22Rv1 (cell line): ENCODE measurements around the gene C1RL.

Source experiments
- H3K27ac ChIP-seq: fragments of 450-650 bp; 2 replicates; pipeline ENCODE4 v1.5.1; 2017
- ZFX ChIP-seq: fragments of 450-650 bp; IDR thresholded peaks from 2 replicates; pipeline ENCODE4 v1.6.1; 2017; ENCODE audit warnings: antibody characterized with exemption, borderline replicate concordance
- TF ChIP-seq, protein P1 (sequence below): fragments of 450-650 bp; IDR thresholded peaks from 2 replicates; pipeline ENCODE4 v1.5.1; 2017; ENCODE audit warnings: mild to moderate bottlenecking

C1RL gene, protein sequence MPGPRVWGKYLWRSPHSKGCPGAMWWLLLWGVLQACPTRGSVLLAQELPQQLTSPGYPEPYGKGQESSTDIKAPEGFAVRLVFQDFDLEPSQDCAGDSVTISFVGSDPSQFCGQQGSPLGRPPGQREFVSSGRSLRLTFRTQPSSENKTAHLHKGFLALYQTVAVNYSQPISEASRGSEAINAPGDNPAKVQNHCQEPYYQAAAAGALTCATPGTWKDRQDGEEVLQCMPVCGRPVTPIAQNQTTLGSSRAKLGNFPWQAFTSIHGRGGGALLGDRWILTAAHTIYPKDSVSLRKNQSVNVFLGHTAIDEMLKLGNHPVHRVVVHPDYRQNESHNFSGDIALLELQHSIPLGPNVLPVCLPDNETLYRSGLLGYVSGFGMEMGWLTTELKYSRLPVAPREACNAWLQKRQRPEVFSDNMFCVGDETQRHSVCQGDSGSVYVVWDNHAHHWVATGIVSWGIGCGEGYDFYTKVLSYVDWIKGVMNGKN

DNA sequence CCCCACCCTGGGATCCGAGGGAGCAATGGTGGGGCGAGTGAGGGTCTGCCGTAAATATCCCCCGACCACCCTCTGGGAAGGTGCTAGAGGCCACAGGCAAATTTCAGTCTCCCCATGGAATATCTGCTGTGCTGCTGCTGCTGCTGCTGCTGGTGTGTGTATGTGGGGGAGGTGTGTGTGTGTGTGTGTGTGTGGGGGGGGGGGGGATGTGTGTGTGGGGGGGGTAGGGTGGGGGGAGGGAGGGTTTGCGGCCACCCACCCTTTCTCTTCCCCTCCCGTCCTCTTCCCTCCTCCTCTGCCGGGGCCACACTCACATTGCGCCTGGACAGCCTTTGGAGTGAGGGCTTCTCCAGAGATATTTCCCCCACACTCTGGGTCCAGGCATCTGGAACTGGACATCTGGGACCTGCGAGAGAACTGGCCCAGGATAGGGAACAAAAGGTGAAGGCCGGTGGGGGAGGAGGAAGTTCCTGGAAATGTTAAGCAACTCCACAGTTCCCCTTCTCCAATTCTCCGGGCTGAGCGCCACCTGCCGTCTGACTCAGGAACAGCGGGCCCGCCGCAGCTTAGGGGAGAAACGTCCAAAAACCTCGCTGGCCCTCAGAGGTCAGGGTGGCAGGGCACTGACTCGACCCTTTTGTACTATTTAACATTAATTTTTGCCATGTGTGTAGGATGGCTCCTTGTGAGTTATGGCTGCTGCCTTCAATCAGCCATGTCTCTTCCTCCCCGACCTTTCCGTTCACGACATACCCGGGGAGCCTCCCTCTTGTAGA is at the start of gene C1RL:
TSS of gene C1RL (minus strand) at position 419 of the 776 bp plus-strand sequence. CDS start at position 385, 34 bp downstream.
- no peak for TF ChIP-seq ZFX
- TF ChIP-seq, protein P1, sequence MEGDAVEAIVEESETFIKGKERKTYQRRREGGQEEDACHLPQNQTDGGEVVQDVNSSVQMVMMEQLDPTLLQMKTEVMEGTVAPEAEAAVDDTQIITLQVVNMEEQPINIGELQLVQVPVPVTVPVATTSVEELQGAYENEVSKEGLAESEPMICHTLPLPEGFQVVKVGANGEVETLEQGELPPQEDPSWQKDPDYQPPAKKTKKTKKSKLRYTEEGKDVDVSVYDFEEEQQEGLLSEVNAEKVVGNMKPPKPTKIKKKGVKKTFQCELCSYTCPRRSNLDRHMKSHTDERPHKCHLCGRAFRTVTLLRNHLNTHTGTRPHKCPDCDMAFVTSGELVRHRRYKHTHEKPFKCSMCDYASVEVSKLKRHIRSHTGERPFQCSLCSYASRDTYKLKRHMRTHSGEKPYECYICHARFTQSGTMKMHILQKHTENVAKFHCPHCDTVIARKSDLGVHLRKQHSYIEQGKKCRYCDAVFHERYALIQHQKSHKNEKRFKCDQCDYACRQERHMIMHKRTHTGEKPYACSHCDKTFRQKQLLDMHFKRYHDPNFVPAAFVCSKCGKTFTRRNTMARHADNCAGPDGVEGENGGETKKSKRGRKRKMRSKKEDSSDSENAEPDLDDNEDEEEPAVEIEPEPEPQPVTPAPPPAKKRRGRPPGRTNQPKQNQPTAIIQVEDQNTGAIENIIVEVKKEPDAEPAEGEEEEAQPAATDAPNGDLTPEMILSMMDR = peak; percentile 98
- no peak within 1 kb of the TSS for H3K27ac ChIP-seq

DNA sequence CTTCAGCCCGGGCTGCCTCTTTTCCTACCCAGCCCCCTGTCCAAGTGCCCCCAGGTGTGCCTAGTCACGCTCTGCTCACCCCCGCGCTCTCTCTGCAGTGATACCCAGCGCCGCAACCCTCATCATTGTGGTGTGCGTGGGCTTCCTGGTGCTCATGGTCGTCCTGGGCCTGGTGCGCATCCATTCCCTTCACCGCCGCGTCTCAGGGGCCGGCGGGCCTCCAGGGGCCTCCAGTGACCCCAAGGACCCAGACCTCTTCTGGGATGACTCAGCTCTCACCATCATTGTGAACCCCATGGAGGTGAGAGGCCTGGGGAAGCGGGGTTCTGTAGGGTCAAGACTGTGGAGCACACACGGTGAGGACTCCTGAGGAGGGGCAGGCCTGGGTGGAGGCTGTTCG is 48.4 kb upstream of the C1RL start:
- no peak overlapping the region for H3K27ac ChIP-seq
- TF ChIP-seq, protein P1 = no peak
- no peak for TF ChIP-seq ZFX

DNA sequence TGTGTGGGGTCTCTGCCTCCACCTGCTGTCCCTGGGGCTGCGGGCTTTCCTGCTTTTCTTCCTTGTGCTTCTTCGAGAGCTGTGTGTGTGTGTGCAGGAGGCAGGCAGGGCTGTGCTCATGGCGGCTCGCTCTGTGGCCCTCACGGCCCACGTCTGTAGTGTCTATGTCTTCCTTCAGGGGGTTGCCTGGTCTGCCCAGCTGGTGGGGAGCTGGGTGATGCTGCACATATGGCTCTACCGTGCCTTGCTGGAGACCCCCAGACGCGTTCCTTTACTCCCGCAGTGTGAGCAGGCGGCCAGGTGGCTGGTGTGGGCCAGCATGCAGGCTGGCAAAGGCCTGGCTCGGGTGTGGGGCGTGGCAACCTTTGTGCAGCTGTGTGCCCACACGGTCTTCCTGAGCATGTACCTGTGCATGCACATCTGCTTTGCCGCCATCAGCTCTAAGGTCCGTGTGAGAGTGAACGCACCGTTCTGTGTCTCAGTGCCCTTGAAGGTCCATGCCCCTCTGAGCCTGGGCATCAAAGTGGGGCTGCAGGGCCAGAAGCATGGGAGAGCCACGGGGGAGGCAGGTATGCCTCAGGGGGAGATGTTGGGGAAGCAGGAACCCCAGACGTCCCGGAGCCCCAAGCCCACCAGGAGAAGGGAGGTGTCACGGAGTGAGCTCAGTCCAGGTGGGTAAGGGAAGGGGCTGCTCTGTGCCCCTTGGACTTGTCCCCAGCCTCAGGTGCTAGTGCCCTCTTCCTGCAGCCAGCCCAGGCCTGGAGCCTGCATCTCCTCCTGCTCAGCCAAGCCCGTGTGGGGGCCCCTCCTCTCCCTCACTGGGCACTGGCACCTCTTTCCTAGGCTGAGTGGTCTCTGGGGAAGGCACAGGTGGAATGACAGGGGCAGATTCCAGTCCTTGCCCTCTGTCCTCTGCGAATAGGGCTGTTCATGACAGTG is 47.5 kb upstream of the C1RL start:
- no peak overlapping the region for H3K27ac ChIP-seq
- no peak for TF ChIP-seq ZFX

- no peak overlapping the region for H3K27ac ChIP-seq
- no peak for TF ChIP-seq ZFX
- TF ChIP-seq, protein P1 = no peak
Measured at GRCh38 chr12:7155471-7156034, 46.5 kb upstream of the C1RL start.

DNA sequence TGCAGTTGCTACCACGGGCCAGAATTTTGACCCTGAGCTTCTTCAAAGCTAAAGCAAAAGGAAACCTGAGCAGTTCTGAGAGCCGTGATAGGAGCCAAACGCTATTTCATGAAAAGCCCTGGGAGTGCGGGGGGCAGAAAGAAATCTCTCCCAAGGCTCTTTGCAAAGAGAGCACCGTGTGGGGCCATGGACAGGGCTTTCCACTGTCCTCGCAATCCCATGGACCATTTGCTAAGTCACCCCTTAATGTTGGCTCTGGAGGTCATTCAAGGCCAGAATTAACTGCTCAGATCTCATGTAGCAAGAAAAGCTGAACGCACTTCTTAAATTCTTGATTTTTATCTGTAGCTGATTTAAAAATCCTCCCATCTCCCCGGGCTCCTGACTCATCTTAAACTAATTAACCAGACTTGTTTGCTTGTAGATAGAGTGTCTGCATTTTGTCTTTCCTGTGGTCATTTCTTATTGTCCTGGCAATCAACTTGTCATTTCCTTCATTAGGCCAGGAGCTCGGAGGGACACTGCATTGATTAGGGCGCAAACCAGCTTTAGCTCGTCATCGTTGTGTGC is 46.0 kb upstream of the C1RL start:
- H3K27ac ChIP-seq = no peak overlapping the region
- TF ChIP-seq, protein P1 = no peak
- no peak for TF ChIP-seq ZFX

DNA sequence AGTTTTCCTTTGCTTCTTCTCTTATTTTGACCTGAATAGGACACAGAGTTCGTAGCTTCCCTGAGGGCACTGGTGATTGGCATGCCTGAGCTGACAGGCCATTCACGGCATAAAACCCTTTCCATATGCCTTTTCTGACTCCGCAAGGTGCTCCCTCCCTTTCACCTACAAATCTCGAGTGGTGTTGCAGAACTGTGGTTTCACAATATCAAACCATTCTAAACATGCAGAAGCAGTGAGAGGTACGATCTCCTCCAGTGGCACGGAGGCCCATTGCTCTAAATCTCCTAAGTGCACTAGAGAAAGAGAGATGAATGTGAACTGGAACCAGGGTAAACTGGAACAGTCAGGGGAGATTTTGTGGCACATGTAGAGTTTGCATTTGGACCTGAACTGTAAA is 45.0 kb upstream of the C1RL start:
- no peak overlapping the region for H3K27ac ChIP-seq
- TF ChIP-seq ZFX = no peak
- TF ChIP-seq, protein P1 = no peak
